Vagina (tissue), 2 donors: ENCODE results near the gene KCTD13.

Source experiments
- CTCF ChIP-seq, 3 experiments: fragments of 450-650 bp in 2 of 3; fragments of 200-600 bp in 1 of 3; sonication (generic) in 1 of 3; IDR thresholded peaks; one replicate each; pipeline ENCODE4 v1.5.1; 2017 to 2019; ENCODE audit warnings: antibody characterized with exemption in 3 of 3, mild to moderate bottlenecking in 2 of 3, moderate library complexity in 2 of 3
- POLR2A ChIP-seq, 2 donors: fragments of 450-650 bp; IDR thresholded peaks; one replicate each; pipeline ENCODE4 v1.6.1; 2017; ENCODE audit warnings: antibody characterized with exemption in 2 of 2, mild to moderate bottlenecking in 2 of 2, moderate library complexity in 2 of 2
- POLR2AphosphoS5 ChIP-seq, 2 donors: sonication (generic); formaldehyde crosslinking; IDR thresholded peaks; one replicate each; pipeline ENCODE4 v1.9.0; 2017; ENCODE audit warnings: antibody characterized with exemption in 2 of 2, mild to moderate bottlenecking in 2 of 2, low read depth in 1 of 2; ENCODE audit not compliant: insufficient read depth in 1 of 2

DNA sequence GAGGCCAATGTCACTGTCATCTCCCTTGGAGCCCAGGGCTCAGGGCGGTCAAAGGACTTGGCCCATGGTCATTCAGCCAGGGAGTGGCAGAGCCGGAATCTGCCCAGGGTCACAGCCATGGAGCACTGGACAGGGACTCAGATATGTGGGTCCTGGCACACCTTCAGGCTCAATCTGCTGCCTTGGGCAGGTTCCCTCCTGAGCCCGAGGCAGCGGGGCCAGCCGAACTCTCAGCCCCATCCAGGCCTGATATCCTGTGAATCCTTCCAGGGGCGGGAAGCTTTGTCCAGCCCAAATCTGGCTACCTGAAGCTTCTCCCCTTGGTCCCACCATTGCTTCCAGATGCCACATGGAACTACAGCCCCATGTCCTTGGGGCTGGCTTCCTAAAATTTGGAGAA, 50.8 kb downstream of the KCTD13 start:
- TF ChIP-seq POLR2AphosphoS5 (IDR thresholded peaks at IDR 0.05; ENCODE audit: insufficient read depth in 1 of 2, low read depth in 1 of 2) (no peak), CTCF (IDR thresholded peaks at IDR 0.05) (no peak), POLR2A (IDR thresholded peaks at IDR 0.05) (no peak)
